ENCODE data around the gene RGS1.

The RGS1 gene

GRCh38 chr1:192554904-192555303 lies 20.7 kb upstream of the RGS1 start:
- no peak for DNase-seq

DNA sequence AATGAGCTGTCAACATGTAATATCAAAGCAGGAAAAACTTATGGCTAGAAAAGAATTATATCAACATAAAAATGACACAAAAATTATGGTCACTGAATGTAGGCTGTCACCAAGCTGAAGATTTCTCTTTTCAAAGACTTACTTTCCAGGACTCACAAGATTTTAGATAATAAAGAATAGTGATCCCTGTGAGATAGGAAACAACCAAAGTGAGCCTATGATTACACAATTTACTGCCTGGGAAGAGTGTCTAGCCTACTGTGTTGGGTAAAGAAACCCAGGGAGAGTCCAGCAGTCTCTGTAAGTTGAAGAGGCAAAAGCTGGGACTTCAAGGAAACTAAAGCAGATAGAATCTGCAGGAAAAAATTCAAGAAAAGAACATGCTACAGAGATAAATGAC lies 20.2 kb upstream of the RGS1 start:
- no peak for DNase-seq

DNA sequence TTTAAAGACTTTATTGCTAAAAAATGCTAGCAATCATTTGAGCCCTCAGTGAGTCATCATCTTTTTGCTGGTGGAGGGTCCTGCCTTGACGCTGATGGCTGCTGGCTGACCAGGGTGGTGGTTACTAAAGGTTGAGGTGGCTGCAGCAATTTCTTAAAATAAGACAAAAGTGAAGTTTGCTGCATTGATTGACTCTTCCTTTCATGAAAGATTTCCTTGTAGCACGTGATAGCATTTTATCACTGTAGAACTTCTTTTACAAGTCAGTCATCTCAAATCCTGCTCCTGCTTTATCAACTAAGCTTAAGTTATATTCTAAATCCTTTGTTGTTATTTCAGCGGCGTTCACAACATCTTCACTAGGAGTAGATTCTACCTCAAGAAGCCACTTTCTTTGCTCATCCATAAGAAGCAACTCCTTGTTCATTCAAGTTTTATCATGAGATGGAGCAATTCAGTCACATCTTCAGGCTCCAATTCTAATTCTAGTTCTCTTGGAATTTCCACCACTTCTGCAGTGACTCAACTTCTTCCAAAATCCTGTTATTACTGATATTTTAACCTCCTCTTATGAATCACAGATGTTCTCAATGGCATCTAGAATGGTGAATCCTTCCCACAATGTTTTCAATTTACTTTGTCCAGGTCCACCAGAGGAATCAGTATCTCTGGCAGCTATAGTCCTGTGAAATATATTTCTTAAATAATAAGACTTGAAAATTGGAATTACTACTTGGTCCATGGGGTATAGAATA lies 17.6 kb upstream of the RGS1 start:
- DNase-seq: no peak

DNA sequence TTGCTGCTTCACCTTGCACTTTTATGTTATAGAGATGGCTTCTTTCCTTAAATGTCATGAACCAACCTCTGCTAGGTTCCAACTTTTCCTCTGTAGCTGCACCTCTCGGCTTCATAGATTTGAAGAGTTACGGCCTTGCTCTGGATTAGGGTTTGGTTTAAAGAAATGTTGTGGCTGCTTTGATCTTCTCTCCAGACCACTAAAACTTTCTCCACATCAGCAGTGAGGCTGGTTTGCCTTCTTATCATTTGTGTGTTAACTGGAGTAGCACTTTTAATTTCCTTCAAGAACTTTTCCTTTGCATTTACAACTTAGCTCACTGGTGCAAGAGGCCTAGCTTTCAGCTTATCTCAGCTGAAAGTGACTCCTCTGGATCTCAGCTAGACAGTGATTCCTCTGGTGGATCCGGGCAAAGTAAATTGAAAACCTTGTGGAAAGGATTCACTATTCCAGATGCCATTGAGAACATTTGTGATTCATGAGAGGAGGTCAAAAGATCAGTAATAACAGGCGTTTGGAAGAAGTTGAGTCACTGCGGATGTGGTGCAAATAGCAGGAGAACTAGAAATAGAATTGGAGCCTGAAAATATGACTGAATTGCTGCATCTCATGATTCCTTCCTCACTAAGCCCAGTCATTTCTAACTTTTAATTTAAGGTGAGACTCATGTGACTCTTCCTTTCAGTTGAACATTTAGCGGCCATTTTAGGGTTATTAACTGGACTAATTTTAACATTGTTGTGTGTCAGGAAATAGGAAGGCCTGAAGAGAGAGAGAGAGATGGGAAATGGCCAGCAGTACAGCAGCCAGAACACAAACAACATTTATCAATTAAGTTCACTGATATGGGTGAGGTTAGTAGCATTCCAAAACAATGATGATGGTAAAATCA lies 16.2 kb upstream of the RGS1 start:
- DNase-seq: no peak

- DNase-seq: no peak
These were observed 14.3 kb upstream of the RGS1 start for GRCh38 chr1:192561301-192561700.

GRCh38 chr1:192563129-192563528 lies 12.4 kb upstream of the RGS1 start:
- DNase-seq: no peak

- DNase-seq: no peak
These were observed 11.5 kb upstream of the RGS1 start for GRCh38 chr1:192564099-192564498.

DNA sequence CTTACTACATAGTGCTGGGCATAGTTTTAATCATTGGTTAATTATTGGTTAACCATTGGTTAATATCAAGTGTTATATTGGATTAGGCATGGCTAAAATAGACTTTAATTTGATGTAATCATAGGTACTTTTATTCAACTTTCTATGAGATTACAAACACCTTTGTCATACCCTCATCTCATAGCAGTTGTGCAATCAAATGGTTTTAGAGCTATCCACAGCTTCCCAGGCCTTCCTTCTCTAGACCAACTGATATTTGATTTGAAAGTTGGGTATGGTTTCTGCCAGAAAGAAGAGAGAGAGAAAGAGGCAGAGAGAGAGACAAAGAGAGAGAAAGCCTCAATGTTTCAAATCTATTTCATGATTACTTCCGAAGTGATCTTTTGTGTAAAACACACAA lies 9.6 kb upstream of the RGS1 start:
- DNase-seq: no peak

- no peak for DNase-seq
These were observed 8.9 kb upstream of the RGS1 start for GRCh38 chr1:192566657-192567056.

- no peak for DNase-seq
These were observed 7.5 kb upstream of the RGS1 start for GRCh38 chr1:192568063-192568462.

DNA sequence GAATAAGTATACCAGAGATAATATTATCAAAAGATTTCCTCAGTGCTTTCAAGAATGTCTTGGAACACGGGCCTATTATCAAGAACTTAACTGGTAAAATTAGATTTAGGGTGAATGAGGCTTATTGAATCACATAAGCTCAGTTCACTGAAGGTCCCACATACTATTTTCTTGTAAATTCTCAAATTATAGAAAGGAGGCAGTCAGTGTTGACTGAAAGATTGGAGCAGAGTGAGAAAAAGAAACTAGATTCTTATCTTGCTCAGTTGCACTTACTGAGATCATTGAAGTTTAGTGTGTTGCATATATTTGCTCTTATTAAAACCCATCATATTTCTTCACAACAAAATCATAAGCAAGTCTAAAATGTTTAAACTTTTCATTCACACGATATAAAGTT lies 3.9 kb upstream of the RGS1 start:
- no peak for DNase-seq

DNA sequence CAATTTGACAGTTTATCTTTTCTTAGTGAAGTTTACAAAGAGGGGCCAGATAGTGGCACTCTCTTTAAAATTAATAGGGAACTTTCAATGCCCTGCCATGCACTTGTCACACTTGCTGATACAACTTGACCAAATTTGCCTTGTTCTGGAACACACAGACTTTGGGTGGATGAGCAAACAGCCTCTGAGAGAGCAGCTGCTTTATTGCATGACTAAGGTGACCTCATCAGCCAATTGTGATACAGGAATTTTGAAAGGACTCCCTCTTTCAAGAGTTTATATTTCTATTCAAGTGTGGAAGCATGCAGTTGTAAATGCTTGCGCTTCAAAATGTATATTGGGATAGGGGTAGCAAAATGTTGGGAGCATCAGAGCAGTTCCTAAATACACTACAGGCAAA lies 2.1 kb upstream of the RGS1 start:
- DNase-seq: no peak

GRCh38 chr1:192574073-192574472 lies 1.5 kb upstream of the RGS1 start:
- DNase-seq: no peak

- no peak for DNase-seq
These were observed 894 bp downstream of the RGS1 start for GRCh38 chr1:192576190-192577144.

- no peak for DNase-seq
These were observed 1.9 kb downstream of the RGS1 start for GRCh38 chr1:192577145-192578140.

DNA sequence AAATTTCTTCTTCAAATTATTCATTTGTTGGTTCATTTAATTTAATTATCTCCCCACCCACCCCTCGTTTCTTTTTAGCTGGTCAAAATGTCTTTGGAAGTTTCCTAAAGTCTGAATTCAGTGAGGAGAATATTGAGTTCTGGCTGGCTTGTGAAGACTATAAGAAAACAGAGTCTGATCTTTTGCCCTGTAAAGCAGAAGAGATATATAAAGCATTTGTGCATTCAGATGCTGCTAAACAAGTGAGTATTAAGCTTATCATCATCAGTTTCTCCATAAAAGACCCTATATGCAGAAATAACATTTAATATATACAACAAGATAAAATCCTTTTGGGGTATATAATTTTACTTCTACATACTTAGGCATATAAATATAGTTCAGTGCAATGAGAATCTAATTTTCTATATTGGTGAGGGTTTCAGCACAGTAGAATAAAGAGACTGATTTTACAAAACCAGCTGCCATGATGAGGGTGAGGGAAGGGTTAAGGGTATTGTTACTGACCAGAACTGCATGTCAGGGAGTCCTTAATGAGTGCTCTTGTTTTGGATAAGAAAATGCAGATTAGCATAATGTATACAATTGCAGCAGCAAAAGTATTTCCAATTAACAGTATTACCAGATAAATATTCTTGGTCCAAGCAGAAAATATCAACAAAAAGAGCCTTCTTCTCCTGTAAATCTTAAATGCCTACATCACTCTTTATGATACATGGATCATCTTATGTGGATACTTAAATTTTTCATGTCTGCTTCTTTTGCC lies 2.8 kb downstream of the RGS1 start:
- no peak for DNase-seq

- DNase-seq: no peak
These were observed 3.6 kb downstream of the RGS1 start for GRCh38 chr1:192579010-192579738.

DNA sequence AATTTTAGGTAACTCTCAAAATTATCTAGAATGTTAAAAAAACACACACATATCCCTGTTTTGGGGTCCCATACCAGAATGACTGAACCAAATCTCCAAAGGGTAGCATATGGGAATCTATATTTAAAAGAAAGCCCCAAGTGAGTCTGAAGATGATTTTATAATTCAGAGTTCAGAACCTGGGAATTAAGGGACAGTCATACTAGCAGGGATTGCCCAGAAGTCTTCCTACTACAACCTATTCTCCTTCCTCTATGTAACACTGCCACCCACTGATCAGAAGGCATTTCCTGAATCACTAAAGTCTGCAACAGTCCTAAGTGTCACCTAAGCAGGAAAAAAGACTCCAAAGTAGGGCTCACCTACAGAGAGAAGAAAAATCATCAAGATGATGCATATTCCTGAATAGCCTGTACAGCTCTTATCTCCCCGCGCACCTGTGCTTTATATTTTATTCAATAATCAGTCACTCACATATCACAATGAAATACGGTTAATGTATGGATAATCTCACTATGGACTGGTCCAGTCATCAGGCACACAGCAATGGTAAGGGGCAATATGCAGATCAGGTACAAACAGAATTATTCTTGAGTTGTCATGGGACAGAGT lies 4.9 kb downstream of the RGS1 start:
- DNase-seq: no peak

GRCh38 chr1:192581131-192581927 lies 5.8 kb downstream of the RGS1 start:
- DNase-seq: no peak
